Measurements from ENCODE around the gene VTN.

Gene VTN

GRCh38 chr17:28320215-28321061 lies 49.7 kb downstream of the VTN start:
- DNase-seq (ENCODE audit: low read depth) = no peak

DNA sequence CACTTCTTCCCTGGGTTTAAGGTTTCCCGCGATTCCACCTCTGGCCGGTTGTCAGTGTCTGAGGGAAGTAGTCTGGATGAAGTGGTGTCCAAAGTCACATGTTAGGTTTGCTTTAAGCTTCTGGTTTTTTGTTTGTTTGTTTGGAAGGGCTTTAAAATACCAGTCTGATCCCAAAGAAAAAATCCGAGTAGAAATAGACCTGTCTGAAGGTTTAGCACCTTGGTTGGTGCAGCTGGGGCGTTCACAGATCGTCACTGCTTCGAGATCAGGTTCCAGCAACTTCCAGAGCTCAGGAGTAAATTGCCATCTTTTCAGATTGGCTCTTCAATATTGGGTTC lies 50.5 kb downstream of the VTN start:
- no peak for DNase-seq (ENCODE audit: low read depth)

DNA sequence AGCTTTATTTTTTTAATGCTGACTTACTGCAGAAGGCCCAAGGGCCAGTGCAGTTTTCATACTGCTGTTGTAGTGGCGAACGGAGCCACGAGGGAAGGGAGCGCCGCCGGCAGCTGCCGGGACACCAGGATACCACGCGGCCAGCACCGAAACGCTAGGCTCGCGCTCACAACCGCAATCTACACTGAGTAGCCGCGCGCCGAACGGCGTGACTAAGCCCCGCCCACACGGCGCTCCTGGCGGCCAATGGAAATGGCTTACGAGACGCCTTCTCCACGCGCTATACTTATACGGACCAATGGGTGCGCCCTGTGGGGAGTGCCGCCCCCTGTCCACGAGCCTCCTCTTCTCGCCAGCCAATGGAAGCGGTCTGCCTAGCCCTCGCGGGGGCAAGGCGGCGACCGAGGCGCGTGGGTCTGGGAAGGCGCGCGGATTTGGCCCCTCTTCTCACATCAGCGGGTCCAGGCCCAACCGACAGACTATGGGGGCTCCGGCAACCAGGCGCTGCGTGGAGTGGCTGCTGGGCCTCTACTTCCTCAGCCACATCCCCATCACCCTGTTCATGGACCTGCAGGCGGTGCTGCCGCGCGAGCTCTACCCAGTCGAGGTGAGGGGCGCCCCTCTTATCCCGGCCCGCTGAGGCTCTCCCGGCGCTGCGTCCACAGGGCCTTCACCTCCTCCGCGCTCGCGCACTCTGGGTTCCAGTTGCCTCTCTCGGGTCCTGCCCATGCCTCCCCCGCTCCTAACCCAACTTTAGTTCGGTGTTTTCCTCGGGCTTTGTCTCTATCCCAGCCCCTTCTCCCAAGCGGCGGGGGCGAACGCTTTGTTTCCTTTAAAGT lies 51.1 kb downstream of the VTN start, which contains the start of gene TMEM97:
TMEM97 (plus strand) TSS at position 442 of the 839 bp plus-strand sequence; CDS start at position 482, 40 bp downstream.
- DNase-seq (ENCODE audit: low read depth) = peak; percentile 98

DNA sequence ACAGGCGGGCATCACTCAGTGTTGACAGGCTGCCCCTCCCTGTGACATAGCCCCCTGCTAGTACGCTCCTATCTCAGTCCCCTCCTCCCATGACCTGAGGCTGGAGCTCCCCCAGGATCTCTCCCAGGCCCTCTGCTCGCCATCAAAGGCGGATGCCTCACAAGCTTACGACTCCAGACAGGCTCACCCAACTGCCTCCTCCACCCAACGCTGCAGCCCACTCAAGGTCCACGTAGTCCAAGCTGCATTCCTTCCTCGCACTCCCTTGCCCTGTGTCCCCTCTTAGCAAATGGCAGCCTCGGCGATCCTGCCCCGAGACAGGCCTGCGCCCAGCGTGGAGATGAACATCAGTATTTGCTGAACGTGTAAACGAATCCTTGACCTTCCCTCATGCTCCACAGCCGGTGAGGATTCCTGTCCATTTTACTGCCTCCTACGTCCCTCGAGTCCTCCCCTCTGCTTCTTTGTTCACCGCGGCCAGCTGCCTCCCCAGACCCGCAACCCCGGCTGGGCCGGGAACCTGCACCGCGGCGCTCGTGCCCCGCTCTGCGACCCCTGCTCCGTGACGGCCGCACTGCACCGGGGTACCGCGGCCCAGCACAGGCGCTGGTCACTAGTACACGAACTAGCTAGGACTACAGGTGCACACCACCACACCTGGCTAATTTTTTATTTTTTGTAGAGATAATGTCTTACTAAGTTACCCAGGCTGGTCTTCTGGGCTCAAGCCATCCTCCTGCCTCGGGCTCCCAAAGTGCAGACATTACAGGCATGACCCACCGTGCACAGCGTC lies 51.9 kb downstream of the VTN start:
- DNase-seq (ENCODE audit: low read depth) = no peak

Measured in EH (cell line).